ENCODE measurements around the gene ACOD1. TPM values are rescaled to one million over a fixed set of nuclear protein-coding genes. Genes with fewer than 3 reads are reported as not detected.

The ACOD1 gene
- polyA plus RNA-seq, 3 donors: not detected

- DNase-seq (ENCODE audit: extremely low read depth in 1 of 11, low read depth in 9 of 11, low spot score in 4 of 11): no peak
Measured at GRCh38 chr13:76976929-76977328, 28.6 kb downstream of the ACOD1 start.

- DNase-seq (ENCODE audit: extremely low read depth in 1 of 11, low read depth in 9 of 11, low spot score in 4 of 11): peak in 9 of 11 donors; percentile 41 to 70 (median 61)
Measured at GRCh38 chr13:76980075-76980718, 31.9 kb downstream of the ACOD1 start.

GRCh38 chr13:76982061-76982460, 33.8 kb downstream of the ACOD1 start:
- DNase-seq (ENCODE audit: extremely low read depth in 1 of 11, low read depth in 9 of 11, low spot score in 4 of 11): no peak

DNA sequence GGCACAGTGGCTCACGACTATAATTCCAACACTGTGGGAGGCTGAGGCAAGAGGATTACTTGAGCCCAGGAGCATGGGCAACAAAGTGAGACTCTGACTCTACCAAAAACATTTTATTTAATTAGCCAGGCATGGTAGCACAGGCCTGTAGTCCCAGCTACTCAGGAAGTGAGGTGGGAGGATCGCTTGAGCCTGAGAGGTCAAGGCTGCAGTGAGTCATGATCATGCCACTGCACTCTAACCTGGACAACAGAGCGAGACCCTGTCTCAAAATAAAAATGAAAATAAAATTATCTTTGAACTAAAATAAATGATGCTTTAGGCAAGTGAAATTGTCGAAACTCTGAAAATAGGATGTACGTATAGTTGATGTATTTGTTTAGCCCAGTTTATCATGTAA, 35.4 kb downstream of the ACOD1 start:
- no peak for DNase-seq (ENCODE audit: extremely low read depth in 1 of 11, low read depth in 9 of 11, low spot score in 4 of 11)

GRCh38 chr13:76991432-76991795, 43.1 kb downstream of the ACOD1 start:
- no peak for DNase-seq (ENCODE audit: extremely low read depth in 1 of 11, low read depth in 9 of 11, low spot score in 4 of 11)

DNA sequence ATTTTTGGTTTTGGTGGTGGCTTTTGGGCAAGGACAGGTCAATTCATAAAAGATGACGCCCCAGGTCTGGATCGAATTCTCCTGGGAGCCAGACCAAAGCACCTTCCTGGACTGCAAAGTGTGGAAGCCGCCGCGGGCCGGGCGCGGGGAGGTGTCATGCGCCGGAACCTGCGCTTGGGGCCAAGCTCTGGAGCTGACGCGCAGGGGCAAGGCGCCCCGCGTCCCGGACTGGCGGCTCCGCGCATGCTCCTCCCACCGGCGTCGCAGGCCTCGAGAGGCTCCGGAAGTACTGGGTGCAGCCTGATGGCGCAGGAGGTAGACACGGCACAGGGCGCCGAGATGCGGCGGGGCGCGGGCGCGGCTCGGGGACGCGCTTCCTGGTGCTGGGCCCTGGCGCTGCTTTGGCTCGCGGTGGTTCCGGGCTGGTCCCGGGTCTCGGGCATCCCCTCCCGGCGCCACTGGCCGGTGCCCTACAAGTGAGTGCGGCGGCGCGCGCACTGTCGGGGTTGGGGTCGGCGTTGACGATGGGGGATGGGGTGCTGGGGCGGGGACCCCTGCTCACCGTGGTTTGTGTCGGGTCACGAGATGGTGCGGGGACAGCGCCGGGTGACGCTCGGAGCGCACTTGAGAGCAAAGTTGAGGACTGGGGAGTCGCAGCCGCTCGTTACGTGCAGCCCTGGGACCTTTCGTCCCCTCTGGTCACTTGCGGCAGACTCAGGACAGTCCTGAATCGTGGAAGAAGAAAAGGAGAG, 43.7 kb downstream of the ACOD1 start, which contains the start of gene CLN5:
CLN5 (plus strand) TSS at position 286 of the 752 bp plus-strand sequence; CDS start at position 304, 18 bp downstream.
- DNase-seq (ENCODE audit: extremely low read depth in 1 of 11, low read depth in 9 of 11, low spot score in 4 of 11): peak; percentile 74 to 89 (median 85)

GRCh38 chr13:76992548-76993001, 44.3 kb downstream of the ACOD1 start:
- peak in 4 of 11 donors; percentile 18 to 47 (median 22) for DNase-seq (ENCODE audit: extremely low read depth in 1 of 11, low read depth in 9 of 11, low spot score in 4 of 11)

GRCh38 chr13:76993021-76993420, 44.7 kb downstream of the ACOD1 start:
- DNase-seq (ENCODE audit: extremely low read depth in 1 of 11, low read depth in 9 of 11, low spot score in 4 of 11): no peak

DNA sequence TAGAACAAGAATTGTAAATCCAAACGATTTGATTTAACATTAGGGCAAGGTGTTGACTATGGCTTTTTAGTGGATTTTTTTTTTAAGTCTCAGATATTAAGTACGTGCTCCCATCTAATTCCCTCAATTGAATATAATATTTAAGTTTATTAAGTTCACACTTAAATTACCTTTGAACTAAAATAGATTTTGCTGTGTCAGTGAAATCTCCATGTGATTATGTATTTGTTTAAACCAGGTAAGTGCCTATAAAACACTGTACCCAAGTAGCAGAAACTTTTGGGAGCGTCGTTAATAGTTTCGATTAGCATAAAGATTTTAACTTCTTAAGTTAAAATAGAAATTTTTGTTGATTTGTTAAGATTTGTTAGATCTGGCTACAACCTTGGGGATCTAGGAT, 45.2 kb downstream of the ACOD1 start:
- DNase-seq (ENCODE audit: extremely low read depth in 1 of 11, low read depth in 9 of 11, low spot score in 4 of 11): no peak

- no peak for DNase-seq (ENCODE audit: extremely low read depth in 1 of 11, low read depth in 9 of 11, low spot score in 4 of 11)
Measured at GRCh38 chr13:76994281-76994680, 46.0 kb downstream of the ACOD1 start.

DNA sequence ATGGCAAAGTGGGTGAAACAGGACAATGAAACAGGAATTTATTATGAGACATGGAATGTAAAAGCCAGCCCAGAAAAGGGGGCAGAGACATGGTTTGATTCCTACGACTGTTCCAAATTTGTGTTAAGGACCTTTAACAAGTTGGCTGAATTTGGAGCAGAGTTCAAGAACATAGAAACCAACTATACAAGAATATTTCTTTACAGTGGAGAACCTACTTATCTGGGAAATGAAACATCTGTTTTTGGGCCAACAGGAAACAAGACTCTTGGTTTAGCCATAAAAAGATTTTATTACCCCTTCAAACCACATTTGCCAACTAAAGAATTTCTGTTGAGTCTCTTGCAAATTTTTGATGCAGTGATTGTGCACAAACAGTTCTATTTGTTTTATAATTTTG, 52.2 kb downstream of the ACOD1 start:
- DNase-seq (ENCODE audit: extremely low read depth in 1 of 11, low read depth in 9 of 11, low spot score in 4 of 11): no peak

- no peak for DNase-seq (ENCODE audit: extremely low read depth in 1 of 11, low read depth in 9 of 11, low spot score in 4 of 11)
Measured at GRCh38 chr13:77001540-77001939, 53.2 kb downstream of the ACOD1 start.

- no peak for DNase-seq (ENCODE audit: extremely low read depth in 1 of 11, low read depth in 9 of 11, low spot score in 4 of 11)
Measured at GRCh38 chr13:77001963-77002587, 53.8 kb downstream of the ACOD1 start.

DNA sequence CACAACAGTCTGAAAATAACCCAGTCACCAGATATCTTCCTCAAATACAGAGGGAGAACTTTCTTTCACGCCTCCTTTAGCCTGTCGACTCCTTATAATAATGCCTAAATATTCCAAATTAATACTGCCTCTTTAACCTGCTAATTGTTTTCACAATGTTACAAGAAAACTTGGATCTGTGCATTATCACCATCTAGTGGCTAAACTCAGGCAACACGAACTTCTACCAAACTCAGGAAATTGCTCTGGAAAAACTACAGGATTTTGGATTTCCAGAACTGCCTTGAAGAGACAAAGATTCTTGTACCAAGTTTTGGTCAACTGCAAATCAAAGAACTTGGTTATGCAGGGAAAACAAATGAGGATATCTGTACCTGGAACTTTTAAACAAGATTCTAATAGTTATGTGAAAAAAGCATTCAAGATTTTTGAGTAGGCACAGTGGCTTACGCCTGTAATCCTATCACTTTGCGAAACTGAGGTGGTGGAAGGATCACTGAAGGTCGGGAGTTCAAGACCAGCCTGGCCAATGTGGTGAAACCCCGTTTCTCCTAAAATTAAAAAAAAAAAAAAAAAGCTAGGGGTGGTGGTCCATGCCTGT, 54.4 kb downstream of the ACOD1 start:
- no peak for DNase-seq (ENCODE audit: extremely low read depth in 1 of 11, low read depth in 9 of 11, low spot score in 4 of 11)

Other genes starting within 250 kb of the ACOD1 start
- gene KCTD12, start 62.1 kb upstream of the ACOD1 start, polyA plus RNA-seq (ENCODE audit: insufficient read length in 3 of 3): 10 to 100 TPM; 87.9 to 92.8 (median 90.1) TPM
- 10 to 100 TPM; 40.8 to 53.9 (median 50.7) TPM for gene CLN5, start 43.6 kb downstream of the ACOD1 start, polyA plus RNA-seq (ENCODE audit: insufficient read length in 3 of 3)
- 10 to 100 TPM; 51.8 to 63.4 (median 61.9) TPM for gene FBXL3, start 78.6 kb downstream of the ACOD1 start, polyA plus RNA-seq (ENCODE audit: insufficient read length in 3 of 3)

Data from renal cortex interstitium (tissue), 11 donors.